Astrocyte (in vitro differentiated cells and primary cell): ENCODE measurements around the gene UNC93B1. TPM values are rescaled to one million over a fixed set of nuclear protein-coding genes. Genes with fewer than 3 reads are reported as not detected.

Source experiments
- DNase-seq: peaks from one replicate; pipeline ENCODE4 v3.0.0-alpha.2; 2010; ENCODE audit warnings: low read depth
- FAIRE-seq: peaks from 2 replicates; lab custom pipeline; 2011; peaks lifted over from hg19 to GRCh38; lab: Jason Lieb, UNC
- H2AFZ ChIP-seq: 2 replicates; pipeline ENCODE4 v1.6.0; 2012; ENCODE audit warnings: low read depth, low read length, inconsistent platforms
- H3K27ac ChIP-seq: 2 replicates; pipeline ENCODE4 v1.5.1; 2011; ENCODE audit warnings: low read depth, low read length, inconsistent platforms
- H3K27me3 ChIP-seq: 2 replicates; pipeline ENCODE4 v1.6.0; 2011; ENCODE audit warnings: low read length, inconsistent platforms; ENCODE audit not compliant: insufficient read depth
- H3K36me3 ChIP-seq: 2 replicates; pipeline ENCODE4 v1.5.1; 2011; ENCODE audit warnings: low read length, inconsistent platforms; ENCODE audit not compliant: insufficient read depth
- H3K4me1 ChIP-seq: 2 replicates; pipeline ENCODE4 v1.5.1; 2011; ENCODE audit warnings: low read length, inconsistent platforms; ENCODE audit not compliant: insufficient read depth
- H3K4me2 ChIP-seq: 2 replicates; pipeline ENCODE4 v1.6.0; 2012; ENCODE audit warnings: low read length, inconsistent platforms
- H3K4me3 ChIP-seq: 2 replicates; pipeline ENCODE4 v1.5.1; 2011; ENCODE audit warnings: low read depth, mild to moderate bottlenecking, low read length, inconsistent platforms; ENCODE audit not compliant: insufficient read depth
- H3K79me2 ChIP-seq: 2 replicates; pipeline ENCODE4 v1.6.0; 2012; ENCODE audit warnings: mild to moderate bottlenecking, low read length, inconsistent platforms; ENCODE audit not compliant: insufficient read depth
- H3K9ac ChIP-seq: 2 replicates; pipeline ENCODE4 v1.6.0; 2012; ENCODE audit warnings: mild to moderate bottlenecking, low read length, inconsistent platforms
- H3K9me3 ChIP-seq: 2 replicates; pipeline ENCODE4 v1.5.1; 2012; ENCODE audit warnings: low read depth, mild to moderate bottlenecking, low read length, inconsistent platforms; ENCODE audit not compliant: insufficient read depth
- H4K20me1 ChIP-seq: 2 replicates; pipeline ENCODE4 v1.6.0; 2012; ENCODE audit warnings: low read length, inconsistent platforms; ENCODE audit not compliant: insufficient read depth
- H3K27ac Mint-ChIP-seq: one replicate; pipeline ENCODE4 v1.8.0; 2021; ENCODE audit warnings: mild to moderate bottlenecking, mixed read lengths; ENCODE audit not compliant: unreplicated experiment
- H3K27me3 Mint-ChIP-seq: one replicate; pipeline ENCODE4 v1.8.0; 2021; ENCODE audit warnings: low read depth, mixed read lengths; ENCODE audit not compliant: unreplicated experiment
- H3K36me3 Mint-ChIP-seq: one replicate; pipeline ENCODE4 v1.8.0; 2021; ENCODE audit warnings: low read depth, mixed read lengths; ENCODE audit not compliant: unreplicated experiment
- H3K4me1 Mint-ChIP-seq: one replicate; pipeline ENCODE4 v1.8.0; 2021; ENCODE audit warnings: low read depth, mixed read lengths; ENCODE audit not compliant: unreplicated experiment
- H3K4me3 Mint-ChIP-seq: one replicate; pipeline ENCODE4 v1.8.0; 2021; ENCODE audit warnings: mild to moderate bottlenecking, moderate library complexity, mixed read lengths; ENCODE audit not compliant: unreplicated experiment
- H3K9me3 Mint-ChIP-seq: one replicate; pipeline ENCODE4 v1.8.0; 2021; ENCODE audit warnings: mild to moderate bottlenecking, mixed read lengths; ENCODE audit not compliant: unreplicated experiment
- EZH2 ChIP-seq: IDR thresholded peaks from 2 replicates; pipeline ENCODE4 v1.6.1; 2012; ENCODE audit warnings: mild to moderate bottlenecking, low read length, inconsistent platforms; ENCODE audit not compliant: insufficient read depth
- total RNA-seq: library from RNA; stranded (reverse); gene quantifications from 2 replicates; pipeline ENCODE4 v1.2.1, GENCODE V29; 2021
- TF ChIP-seq, protein P1 (sequence below): IDR thresholded peaks from 2 replicates; pipeline ENCODE4 v1.5.1; 2011; ENCODE audit warnings: low read depth, mild to moderate bottlenecking, inconsistent platforms, low read length, moderate library complexity; ENCODE audit not compliant: insufficient read depth

The UNC93B1 gene
- total RNA-seq, 1 donor from 2014 or later, result 37.3 TPM

DNA sequence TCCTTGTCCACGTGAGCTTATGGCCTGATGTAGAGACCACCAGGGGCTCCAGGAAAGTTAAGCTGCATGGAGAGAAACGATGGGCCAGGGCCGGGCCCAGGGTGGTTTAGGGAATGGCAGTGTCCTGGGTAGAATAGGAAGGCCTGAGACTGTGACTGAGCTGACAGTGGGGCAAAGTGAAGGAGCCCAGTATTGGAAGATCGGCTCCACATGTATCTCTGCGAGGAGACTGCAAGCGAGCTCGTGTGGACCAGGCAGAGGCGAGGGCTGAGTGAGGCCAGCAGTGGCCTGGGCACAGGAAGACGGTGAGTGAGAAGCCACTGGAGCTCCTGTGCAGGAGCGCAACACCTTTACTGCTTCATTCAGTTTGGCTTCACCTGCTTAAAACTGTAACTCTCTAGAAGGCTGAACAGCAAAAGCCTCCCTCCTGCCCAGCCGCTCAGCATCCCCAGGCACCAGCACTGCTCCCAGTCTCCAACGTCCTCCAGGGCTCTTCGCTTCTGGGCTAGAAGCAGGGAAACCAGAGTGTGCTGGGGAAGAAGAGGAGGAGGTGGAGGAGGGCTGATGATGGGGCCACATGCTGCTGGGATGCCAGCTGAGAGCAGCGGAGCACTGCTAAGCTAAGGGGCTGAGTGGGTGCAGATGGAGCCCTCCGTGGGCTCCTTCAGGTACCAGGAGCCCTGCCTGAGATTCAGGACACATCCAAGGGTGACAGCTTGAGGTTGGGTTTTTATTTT, 48.4 kb upstream of the UNC93B1 start:
- H3K79me2 ChIP-seq, result no peaks in the 10 kb centered on the region
- no peak overlapping the region for H3K4me3 Mint-ChIP-seq
- H3K9me3 ChIP-seq, result no peaks in the 10 kb centered on the region
- H3K27me3 Mint-ChIP-seq, result no peaks in the 10 kb centered on the region
- no peaks in the 10 kb centered on the region for H3K27me3 ChIP-seq
- H3K4me2 ChIP-seq, result no peak overlapping the region
- H3K9me3 Mint-ChIP-seq, result no peaks in the 10 kb centered on the region
- no peaks in the 10 kb centered on the region for H3K36me3 ChIP-seq
- peaks cover 8% of the 10 kb centered on the region for H3K4me1 Mint-ChIP-seq
- DNase-seq (no peak), FAIRE-seq (no peak)
- peaks cover 17% of the 10 kb centered on the region for H3K36me3 Mint-ChIP-seq
- H3K27ac Mint-ChIP-seq, result no peak overlapping the region
- peaks cover 7% of the 10 kb centered on the region for H3K4me1 ChIP-seq
- no peak overlapping the region for H3K27ac ChIP-seq
- no peak for TF ChIP-seq EZH2
- TF ChIP-seq, protein P1, sequence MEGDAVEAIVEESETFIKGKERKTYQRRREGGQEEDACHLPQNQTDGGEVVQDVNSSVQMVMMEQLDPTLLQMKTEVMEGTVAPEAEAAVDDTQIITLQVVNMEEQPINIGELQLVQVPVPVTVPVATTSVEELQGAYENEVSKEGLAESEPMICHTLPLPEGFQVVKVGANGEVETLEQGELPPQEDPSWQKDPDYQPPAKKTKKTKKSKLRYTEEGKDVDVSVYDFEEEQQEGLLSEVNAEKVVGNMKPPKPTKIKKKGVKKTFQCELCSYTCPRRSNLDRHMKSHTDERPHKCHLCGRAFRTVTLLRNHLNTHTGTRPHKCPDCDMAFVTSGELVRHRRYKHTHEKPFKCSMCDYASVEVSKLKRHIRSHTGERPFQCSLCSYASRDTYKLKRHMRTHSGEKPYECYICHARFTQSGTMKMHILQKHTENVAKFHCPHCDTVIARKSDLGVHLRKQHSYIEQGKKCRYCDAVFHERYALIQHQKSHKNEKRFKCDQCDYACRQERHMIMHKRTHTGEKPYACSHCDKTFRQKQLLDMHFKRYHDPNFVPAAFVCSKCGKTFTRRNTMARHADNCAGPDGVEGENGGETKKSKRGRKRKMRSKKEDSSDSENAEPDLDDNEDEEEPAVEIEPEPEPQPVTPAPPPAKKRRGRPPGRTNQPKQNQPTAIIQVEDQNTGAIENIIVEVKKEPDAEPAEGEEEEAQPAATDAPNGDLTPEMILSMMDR, result no peak
- H3K9ac ChIP-seq, result no peak overlapping the region
- H3K4me3 ChIP-seq, result no peak overlapping the region
- no peak overlapping the region for H2AFZ ChIP-seq
- peaks cover 29% of the 10 kb centered on the region for H4K20me1 ChIP-seq

DNA sequence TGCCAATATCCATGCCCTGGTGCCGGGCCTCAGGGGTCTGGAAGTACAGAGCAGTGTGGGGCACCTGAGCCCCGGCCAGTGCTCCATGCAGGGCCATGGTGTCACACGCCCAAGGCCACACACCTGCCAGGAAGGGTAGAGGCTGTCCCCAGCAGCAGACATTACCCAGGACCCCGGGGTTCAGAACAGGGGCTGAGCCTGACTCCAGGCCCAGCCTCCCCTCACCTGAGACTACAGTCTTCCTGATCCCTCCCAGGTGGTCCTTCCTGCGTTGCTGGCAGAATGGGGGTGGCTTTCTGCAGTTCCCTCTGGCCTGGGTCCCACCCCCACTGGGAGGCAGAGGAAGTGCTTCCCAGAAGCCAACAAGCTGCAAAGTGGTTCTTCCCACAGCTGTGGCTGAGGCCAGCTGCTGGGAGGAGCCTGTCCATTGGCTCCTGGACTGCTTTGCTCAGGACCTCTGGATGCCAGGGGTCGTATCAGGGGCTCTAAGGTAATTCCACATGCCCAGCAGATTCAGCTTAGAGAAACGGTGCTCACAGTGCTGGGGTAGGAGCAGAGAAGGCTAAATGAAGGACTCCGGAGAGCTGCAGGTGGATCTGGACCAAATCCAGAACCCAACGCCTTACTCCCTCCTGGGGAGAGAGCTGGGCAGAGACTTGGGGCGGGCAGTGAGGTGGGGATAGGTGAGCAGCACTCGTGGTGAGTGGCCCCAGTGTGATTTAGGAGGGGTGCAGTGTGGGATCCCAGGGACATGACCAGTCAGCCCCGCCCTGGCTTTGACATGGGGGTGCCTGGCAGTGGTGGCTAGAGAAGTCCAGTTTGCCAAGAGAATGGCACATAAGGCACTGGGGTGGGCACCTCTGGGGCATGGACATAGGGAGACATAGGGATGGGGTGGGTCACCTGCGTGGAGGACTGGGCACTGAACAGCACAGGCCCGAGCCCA, 47.6 kb upstream of the UNC93B1 start:
- peaks cover 8% of the 10 kb centered on the region for H3K4me1 Mint-ChIP-seq
- H3K9ac ChIP-seq, result no peak overlapping the region
- no peaks in the 10 kb centered on the region for H3K79me2 ChIP-seq
- FAIRE-seq, result no peak
- no peak overlapping the region for H3K27ac ChIP-seq
- H3K4me1 ChIP-seq, result peaks cover 7% of the 10 kb centered on the region
- no peak overlapping the region for H3K4me2 ChIP-seq
- peaks cover 15% of the 10 kb centered on the region for H3K36me3 Mint-ChIP-seq
- TF ChIP-seq EZH2, result no peak
- TF ChIP-seq, protein P1, result no peak
- no peaks in the 10 kb centered on the region for H3K9me3 ChIP-seq
- H4K20me1 ChIP-seq, result peaks cover 29% of the 10 kb centered on the region
- no peaks in the 10 kb centered on the region for H3K9me3 Mint-ChIP-seq
- no peak overlapping the region for H3K27ac Mint-ChIP-seq
- no peak for DNase-seq
- no peak overlapping the region for H3K4me3 Mint-ChIP-seq
- H3K27me3 Mint-ChIP-seq, result no peaks in the 10 kb centered on the region
- no peaks in the 10 kb centered on the region for H3K36me3 ChIP-seq
- no peak overlapping the region for H2AFZ ChIP-seq
- H3K4me3 ChIP-seq, result no peak overlapping the region
- H3K27me3 ChIP-seq, result no peaks in the 10 kb centered on the region
